Central memory CD4-positive, alpha-beta T cell (primary cell): ENCODE measurements around the gene PTPRD.

Experiments
- DNase-seq: peaks from one replicate; pipeline ENCODE4 v3.0.0; 2022

Gene PTPRD

DNA sequence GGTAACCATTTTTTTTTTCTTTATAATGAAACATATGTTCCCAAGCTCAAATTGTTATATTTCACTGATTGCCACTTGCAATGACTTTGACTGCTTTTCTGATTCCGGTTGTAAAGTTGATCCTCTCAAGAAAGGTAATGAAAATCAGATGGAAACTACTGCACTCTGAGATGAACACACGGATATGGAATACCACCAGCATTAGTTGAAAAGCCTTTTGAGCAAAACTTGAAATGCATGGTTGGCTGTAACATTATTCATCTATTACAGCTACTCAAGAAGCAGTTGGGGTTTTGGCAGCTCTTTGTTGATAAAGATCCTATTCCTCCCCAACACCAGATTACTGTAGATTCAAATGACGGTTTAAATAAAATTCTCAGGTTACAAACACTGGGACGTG, 2221.7 kb downstream of the PTPRD start:
- no peak for DNase-seq

DNA sequence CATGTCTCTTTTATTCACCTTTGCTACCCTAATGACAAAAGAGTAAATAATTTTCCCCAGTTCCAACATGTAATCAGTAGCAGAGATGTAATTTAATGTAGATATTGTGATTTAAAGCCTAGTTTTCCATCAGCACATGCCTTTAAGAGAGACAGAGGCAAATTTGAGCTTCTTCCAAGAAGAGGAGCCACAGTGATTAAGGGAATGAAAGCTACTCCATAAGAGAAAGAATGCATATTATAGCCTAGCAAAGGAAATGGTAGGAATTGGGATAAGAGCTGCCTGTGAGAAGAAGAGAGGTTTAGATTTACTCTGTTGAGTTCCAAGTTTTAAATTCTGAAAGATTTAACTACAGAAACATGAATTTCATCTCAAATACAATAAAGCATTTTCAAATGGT, 2222.2 kb downstream of the PTPRD start:
- no peak for DNase-seq

DNA sequence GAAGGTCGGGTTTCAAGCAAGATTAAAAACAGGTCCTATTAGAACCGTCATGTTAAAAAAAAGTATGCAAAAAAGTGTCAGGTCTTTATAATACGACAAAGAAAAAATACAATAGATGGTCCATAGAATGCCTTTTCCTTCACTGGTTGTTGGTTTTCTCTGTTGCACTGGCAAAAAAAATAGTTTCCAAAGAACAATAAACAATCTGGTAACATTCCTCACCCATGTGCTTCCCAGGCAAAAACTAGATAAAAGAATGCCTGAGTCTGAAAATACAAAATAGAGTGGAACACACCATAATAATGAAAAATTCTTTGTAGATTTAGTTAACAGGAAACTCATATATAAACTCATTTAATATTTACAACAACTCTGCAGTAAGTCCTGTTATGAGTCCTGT, 2223.3 kb downstream of the PTPRD start:
- no peak for DNase-seq

DNA sequence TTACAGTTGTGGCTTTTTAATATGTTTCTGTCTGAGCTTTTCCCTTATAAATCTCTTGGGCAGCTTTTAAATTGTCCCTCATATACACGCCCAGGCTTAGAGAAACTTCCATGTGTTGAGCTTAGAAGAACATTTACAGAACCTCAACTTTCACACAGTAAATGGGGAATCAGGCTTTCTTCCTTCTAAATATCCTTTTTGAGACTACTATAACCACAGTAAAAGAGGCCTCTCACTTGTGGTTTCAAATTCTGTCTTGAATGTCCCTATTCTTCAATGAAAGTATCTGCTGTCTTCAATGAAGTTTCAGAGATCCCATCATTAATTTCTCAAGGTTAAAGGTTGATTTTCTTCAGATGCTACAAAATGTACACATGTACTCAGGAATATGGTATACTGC, 2224.7 kb downstream of the PTPRD start:
- no peak for DNase-seq

DNA sequence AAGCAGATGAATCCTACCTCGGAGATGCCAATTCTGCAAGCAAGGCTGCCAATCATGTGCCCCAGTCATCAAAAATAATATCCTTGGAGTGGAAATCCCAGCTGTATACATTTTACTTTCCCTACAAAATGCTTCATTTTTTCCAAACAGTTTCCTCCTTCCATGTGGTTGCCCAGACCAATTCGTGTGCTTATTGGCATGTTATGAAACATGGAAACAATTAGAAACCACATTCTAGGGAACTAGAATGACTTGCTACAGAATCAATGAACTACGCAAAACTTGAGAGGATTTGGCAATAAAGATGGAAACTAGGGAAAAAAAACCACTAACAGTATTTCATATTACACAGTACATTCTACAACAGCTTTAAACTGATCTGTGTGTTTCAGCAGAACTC, 2228.7 kb downstream of the PTPRD start:
- no peak for DNase-seq

DNA sequence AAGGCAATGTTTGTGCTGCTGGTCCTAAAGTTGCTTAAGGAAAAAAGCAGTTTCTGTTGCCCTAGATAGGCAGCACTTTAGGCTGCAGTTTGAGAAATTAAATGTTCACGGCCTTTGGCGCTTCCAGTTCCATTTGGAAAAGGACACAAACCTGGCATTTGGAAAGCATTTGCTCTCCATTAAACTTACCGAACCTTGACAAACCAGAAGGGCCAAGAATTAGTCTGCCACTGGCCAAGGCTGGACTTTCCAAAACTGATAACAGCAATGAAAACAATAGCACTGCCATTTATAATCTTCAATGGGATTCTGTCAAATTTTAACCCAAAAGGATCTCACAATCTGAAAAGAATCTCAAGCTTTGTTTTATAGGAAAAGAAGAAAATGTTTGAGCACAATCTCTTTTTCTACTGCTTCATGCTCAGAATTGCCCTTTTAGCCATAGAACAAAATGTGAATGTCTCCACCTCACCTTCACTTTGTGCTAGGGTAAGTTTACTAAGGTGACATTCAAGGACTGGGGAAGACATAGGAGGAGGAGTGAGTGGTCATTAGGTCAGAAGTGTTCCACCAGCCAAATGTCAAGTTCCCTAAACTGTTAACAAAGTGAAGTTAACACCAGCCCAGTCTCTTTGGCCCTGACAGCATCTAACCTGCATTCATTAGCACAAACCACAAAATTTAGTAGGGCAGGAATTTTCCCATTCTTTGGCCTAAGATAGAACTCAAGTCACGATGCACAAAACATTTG, 2229.8 kb downstream of the PTPRD start:
- no peak for DNase-seq

DNA sequence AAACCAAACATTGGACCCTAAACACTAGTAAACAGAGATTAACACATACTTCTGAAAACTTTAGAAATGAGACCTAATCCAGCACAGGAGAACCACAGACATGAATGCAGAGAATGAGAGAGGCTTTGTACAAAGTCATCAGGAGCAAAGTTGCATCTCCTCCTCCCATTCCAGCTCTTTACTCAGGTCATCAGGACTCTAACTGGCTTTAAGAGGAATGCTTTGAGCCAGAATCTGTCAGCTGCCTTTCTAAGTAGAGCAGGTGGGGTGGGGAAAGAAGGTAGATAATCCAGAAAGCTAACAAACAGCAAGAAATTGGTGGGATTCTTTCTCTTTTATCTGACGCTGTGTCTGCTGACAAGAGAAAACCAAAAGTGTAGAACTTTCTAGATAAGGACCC, 2230.5 kb downstream of the PTPRD start:
- no peak for DNase-seq

DNA sequence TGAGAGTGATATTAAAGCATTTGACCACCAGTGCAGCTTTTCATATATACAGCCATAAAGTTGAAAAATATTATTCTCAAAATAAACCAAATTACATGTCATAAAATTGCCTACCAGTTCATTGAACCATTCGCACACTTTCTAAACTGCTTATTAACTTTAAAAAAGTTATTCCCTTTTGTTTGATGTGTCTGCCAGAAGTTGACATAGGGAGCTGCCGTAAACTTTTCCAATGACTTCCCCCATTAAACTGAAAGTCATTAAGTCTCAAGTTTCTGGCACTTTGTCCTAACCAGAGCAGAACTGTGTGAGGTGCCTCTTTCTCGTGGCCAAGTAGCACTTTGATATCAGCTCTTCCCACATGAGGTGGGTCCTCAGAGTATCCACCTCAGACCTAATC, 2231.2 kb downstream of the PTPRD start:
- DNase-seq, result no peak

DNA sequence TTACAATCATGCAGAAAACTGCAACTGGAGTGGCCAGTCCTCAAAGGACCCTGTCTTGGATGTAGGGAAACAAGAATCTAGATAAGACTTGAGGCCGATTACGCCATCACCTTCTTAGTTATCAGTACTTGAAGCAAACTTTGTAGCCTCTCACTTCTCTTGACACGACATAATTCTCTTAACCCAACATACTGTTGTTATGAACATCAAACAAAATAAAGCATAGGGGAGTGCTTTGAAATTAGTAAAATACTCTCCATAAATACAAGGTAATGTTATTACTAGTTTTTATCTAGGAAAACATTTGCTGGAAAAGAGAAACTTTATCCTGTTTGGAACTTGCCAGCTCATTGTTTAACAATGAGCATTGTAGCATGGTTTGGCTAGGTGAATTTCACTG, 2238.3 kb downstream of the PTPRD start:
- DNase-seq, result no peak

DNA sequence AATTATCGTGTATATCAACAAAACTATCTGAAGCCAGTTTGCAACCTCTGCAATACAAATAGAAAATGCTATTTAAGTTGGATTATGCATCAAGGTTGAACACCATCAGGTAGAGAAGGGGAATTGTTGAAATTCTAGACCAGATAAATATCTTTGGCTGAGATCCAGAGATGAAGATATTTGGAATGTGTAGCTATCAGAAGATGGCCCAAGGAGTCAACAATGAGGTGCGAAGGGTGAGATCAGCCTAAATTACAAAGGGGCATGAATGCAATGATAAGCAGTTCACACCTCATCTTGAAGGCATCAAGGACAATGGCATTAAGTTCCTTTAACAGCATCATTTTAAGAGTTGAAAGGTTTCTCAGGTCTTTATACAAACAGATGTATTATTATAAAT, 2241.1 kb downstream of the PTPRD start:
- no peak for DNase-seq

DNA sequence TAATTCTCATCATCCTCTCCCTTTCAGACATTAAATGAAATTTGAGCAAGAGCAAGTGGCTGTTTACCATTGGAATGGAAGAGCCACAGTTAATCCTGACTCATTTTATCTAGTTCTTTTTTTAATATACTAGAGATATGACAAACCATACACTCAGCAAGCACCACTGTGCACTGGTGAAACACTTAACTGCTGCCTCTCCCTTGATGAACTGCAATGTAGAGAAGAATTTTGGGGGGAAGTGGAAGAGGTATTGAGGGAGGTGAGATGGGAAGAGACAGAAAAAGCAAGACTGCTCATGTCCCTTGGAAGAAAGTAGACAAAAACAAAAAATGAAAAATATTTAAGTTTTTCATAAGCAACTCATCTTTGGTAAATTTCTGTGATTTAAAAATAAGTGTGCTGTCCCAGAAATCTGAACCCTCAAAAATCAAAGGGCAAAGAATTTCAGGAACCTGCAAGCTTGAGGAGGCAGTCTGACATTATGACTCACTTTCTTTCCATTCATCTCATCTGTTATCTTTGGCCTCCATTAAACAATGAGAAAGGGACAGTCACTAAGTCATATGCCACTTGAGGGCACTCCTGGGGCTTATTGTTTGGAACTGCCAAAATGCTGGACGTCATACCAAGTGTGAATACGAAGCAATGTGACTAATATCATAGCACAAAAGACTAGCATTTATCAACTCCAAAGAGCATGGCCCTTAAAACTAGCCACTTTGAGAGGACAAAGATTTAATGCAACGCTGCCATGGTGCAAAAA, 2246.5 kb downstream of the PTPRD start:
- DNase-seq, result no peak

DNA sequence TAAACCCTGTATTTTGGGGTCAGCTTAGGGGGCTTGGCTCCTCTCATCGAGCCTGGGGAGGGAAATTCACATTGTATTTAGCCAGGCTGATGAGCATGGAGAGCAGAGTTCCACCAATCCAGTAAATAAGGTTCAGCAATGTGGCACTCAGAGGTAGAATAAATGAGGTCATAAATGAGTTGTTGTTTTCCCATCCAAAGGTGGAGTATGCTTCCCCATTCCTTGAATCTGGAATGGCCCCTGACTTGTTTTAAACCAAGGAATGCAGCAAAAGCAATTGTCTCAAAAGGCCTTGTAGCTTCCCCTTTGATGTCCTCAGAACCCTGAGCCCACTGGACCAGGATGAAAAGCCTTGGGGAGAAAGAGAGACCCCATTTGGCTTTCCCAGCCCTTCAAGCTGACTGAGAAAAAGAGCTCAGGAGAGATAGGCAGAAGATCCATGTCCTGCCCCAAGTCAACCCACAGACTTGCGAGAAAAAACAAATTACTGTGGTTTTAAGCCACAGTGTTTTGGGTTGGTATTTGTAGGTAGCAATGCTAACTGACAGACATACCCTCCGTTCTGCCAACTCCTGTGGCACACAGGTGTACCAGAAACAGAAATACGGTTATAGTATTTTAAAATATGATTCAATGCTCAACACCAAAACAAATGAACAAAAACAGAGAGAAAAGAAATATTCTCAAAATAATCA, 2247.2 kb downstream of the PTPRD start:
- no peak for DNase-seq

DNA sequence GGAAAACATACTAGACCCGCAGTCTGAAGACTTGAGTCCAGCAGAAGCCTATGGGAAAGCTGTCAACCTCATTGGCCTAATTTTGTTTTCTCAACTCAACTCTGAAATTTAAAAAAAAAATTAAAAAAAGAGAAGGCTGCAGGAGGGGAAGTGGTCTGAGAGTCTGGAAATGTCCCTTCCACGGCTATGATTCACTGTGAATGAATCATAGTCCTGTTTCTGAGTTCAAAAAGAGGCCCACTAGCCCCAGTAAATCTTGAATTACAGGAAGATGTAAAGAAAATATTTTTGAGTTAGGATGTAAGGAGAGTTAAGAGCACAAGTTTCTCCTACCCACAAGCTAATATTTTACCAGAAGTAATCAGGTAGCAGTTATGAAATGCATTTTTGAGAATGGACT, 2247.8 kb downstream of the PTPRD start:
- no peak for DNase-seq

DNA sequence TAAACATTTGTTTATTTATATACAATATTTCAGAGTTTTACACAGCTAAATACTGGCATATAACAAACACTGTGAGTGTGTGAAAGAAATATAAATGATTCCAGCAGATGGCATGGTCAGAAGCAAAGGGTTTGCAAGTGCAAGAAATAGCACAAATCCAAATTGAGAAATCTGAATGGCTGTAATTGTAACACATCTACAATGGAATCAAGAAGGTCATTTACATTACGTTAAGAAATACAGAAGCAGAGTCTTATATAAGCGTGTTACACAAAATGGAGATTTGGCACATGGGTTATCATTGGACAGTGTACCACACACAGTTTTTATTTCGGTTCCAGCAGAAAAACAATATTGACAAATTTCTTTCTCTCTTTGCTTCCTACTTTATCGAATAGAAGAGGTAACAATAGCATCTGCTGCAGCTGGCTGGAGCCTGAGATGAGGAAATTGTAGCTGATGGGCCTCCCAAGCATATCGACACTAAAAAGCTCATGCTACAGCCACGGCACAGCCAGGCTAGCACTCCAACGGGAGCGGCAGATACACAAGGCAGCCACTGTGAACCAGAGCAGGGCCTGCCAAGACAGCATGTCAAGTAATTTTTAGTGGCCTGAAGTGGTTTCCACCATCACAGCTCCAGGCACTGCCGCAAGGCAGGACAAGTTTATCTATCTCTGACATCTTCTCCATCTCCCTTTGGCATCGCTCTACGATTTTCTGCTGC, 2248.6 kb downstream of the PTPRD start:
- DNase-seq, result no peak

DNA sequence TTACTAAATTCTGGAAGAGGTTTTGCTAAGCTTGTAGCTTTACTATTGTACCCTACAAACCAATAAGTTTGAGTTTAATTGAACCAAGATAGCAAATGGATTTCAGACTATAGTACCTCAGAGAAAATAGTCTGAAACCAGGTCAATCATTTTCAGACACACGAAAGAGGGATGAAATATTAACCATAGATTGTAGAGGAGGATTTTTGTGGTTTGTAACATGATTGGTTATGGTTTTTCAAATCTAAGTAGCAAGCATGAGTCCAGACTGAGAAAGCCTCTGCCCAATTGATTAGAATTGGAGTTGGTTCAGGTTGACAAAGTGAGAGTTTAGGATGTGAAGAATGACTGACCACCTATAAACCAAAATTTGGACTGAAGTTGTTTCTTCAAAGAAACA, 2250.6 kb downstream of the PTPRD start:
- no peak for DNase-seq

DNA sequence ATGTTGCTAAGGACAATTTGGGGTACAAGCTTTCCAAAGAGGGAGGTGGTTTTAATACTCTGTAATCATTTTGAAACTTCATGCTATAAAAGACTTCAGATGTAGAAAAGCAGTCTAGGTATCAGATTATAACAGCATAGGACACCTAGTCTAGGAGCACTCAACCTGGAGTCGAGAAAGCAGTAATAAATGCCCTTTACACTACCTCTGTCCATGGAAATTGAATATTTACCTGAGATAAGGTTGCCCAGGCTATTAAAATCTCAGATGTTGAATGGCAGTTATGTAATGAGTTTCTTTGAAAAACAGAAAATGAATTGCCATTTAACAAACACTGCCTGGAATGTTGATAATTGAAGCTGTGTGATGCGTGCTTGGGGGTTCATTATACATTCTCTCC, 2251.4 kb downstream of the PTPRD start:
- DNase-seq, result no peak

DNA sequence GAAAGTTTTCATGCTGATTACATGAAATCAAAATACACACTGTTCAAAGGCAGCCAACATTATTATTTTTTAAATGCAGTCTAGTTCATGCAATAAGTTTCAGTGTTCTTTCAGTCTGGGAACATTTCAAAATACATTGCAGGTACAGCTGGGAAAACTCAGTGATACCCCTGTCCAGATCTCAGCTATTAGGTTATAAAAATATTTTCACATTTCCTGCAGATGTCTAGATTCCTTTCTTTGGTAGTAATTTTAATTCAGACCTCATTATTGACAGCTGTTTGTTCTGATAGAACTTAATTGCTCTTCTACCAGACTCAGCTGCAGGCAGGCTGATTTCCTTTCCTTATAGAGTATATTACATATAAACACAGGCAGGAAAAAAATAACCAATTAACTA, 2256.4 kb downstream of the PTPRD start:
- no peak for DNase-seq

DNA sequence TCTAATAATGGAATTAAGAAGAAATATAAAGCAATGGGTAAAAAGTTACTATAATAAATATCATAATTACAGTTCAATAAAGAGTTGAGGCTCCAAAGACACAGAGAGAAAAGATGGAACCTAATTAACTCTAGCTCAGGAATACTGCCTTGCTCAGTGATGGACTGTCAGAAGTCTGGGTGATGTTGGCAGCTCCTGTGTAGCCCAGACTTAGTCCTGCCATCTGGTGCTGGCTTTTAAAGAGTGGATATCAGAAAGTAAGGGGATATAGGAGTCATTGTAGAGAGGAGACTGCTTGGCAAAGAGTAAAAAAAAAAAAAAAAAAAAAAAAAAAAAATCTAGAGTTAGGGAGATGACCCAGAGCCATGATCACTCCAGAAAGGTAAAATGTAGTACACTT, 2261.4 kb downstream of the PTPRD start:
- DNase-seq, result no peak

DNA sequence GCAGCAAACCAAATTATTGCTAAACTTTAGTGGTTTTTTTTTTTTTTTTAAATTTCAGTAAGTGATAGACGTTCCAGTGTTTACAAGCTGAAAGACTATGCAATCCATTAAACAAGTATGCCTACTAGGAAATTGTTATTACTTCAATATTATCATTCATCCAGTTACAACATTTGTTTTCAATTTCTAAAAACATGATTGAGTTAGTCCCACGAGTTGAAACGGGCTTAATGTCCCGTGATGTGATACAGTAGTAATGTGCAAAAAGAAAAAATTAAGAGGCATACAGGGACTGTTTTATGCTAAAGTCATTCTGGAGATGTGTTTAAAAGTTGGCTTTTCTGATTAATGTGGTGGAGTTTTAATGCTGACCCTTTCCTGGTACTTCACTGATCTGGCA, 2262.9 kb downstream of the PTPRD start:
- no peak for DNase-seq

DNA sequence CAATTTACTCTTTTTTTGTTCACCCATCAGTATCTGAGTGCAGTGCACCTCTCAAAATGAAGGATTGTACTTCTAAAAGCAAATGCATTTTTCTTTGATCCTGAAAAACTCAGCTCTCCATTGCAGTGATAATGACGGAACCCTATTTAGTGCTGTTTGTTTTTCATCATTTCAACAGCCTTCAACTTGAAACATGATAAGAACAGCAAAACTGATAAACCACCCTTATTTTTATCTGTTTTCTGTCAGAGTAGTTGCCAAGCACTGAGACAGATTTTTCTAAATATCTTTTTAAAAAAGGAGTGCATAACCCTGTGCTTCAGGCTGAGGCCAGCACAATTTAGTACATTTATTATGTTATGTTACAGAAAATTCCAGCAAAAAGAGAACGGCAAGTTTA, 2263.4 kb downstream of the PTPRD start:
- no peak for DNase-seq

DNA sequence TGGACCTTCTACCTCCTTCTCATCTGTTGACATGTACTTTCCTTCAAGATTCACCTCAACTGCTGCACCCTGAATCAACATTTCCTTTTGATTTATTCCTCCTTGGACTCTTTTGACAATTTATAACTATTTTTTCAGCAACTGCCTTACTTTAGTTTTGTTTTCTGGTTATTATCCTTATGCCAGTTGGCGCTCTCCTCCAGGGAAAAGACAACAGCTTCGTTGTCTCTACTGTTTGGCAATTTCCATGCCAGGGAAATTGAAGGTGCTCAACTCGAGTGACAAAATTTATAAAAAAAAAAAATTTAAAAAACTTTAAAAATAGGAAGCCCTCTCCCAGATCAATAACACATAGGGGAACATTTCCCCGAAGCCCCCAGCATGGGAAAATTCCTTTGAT, 2264.0 kb downstream of the PTPRD start:
- DNase-seq, result no peak

DNA sequence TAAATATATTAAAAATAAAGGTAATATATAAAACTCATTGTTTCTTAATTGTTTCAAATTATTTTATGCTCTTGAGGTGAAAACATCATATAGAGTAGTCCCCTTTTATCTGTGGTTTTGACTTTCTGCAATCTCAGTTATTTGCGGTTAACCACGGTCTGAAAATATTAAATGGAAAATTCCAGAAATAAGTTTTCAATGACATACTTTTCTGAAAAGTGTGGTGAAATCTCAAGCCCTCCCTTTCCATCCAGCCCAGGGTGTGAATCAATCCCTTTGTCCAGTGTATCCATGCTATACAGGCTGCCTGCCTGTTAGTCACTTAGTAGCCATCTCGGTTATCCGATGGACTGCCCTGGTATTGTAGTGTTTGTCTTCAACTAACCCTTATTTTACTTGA, 2266.5 kb downstream of the PTPRD start:
- DNase-seq, result no peak

DNA sequence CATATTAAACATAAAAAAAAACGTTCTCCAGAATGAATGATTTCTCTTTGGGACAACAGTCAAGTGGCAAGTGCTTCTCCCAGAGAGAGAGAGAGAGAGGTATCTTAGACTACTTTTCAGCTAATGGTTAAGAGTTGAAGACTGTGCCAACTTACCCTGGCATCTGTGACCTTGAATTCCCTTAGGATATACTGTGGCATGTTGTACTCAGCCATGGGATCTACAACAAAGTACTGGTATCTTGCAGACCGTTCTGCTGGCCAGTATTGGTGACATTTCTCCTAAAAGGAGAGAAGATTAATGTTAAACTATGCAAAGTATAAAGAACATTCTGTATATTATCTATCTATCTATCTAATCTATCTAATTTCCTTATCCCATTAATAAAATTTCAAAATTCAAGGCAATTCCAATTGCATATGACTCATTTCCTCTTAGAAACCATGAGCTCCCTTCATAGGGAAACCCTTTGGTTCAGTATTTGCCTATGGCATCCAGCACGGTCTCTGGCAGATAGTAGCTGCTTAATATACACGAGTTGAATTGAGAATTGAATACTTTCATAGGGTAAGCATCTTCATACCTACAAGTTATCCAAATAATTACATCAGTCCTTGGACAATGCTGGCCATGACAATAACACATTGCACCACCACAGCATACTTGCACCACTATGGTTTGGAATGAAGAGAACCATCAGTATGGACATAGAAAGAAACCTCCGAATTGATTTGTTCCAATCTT, 2273.9 kb downstream of the PTPRD start:
- no peak for DNase-seq
